GM12891 (cell line): ENCODE results near the gene ANAPC13.

Source experiments
- PAX5 ChIP-seq: IDR thresholded peaks from 2 replicates; pipeline ENCODE4 v1.6.1; 2011; ENCODE audit warnings: low read length, moderate library complexity, mild to moderate bottlenecking; ENCODE audit not compliant: insufficient read depth, severe bottlenecking
- POLR2A ChIP-seq: IDR thresholded peaks from 2 replicates; pipeline ENCODE4 v1.6.1; 2011; ENCODE audit warnings: low read depth, low read length, control low read depth
- POLR2AphosphoS5 ChIP-seq: IDR thresholded peaks from 2 replicates; pipeline ENCODE4 v1.6.1; 2011; ENCODE audit warnings: low read depth, low read length, control low read depth
- POU2F2 ChIP-seq: IDR thresholded peaks from 2 replicates; pipeline ENCODE4 v1.6.1; 2011; ENCODE audit warnings: low read depth, mild to moderate bottlenecking, control low read depth, low read length, moderate library complexity
- SPI1 ChIP-seq: IDR thresholded peaks from 2 replicates; pipeline ENCODE4 v1.6.1; 2011; ENCODE audit warnings: low read depth, low read length, control low read depth
- TAF1 ChIP-seq: IDR thresholded peaks from 2 replicates; pipeline ENCODE4 v1.6.1; 2011; ENCODE audit warnings: low read depth, low read length, control low read depth

DNA sequence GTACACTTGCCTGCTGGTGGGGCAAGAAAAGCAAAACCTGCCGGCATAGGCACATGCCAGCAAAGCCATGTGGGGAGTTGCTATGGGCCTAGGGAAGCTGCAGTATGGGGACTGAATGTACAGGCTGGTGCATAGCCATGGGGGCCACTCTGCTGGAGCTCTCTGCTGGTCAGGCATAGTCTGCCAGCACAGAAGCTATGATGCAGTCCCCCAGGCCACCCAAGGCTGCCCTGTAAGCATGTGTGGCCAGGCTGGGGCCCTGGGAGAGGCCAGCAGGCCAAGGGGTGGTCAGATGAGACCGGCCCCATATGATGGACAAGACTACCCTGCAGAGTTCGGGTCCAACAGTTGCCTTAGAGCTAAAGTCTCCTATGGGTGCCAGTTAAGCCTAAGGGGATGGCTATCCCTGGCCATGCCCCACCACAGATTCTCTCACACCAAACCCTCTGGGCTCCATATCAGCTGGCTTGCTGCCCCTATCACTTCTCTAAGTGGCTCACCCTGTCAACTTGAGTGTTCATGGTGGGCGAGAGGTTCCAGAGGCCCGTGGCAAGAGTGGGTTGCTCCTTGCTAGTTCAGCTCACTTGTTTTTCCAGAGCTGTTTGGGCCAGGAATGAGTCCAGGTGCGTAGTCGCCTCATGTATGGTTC is 41.9 kb upstream of the ANAPC13 start:
- TF ChIP-seq POLR2AphosphoS5: no peak
- TF ChIP-seq POLR2A: no peak
- TF ChIP-seq TAF1: no peak
- TF ChIP-seq SPI1: no peak
- TF ChIP-seq POU2F2: no peak
- TF ChIP-seq PAX5: no peak
